GM21528 (cell line): Measurements from ENCODE around the gene SPRR2B.
"Not testable (repeated sequence)": the region's sequence is repeated elsewhere in the genome, so short reads cannot be mapped to it uniquely, and the experiment has no call there.

Experiments
- ATAC-seq: cut with Tn5 transposase; IDR thresholded peaks from one replicate; pipeline ENCODE4 v1.9.1; 2021; ENCODE audit warnings: mild to moderate bottlenecking, moderate library complexity; ENCODE audit not compliant: unreplicated experiment, low FRiP score

SPRR2B gene

DNA sequence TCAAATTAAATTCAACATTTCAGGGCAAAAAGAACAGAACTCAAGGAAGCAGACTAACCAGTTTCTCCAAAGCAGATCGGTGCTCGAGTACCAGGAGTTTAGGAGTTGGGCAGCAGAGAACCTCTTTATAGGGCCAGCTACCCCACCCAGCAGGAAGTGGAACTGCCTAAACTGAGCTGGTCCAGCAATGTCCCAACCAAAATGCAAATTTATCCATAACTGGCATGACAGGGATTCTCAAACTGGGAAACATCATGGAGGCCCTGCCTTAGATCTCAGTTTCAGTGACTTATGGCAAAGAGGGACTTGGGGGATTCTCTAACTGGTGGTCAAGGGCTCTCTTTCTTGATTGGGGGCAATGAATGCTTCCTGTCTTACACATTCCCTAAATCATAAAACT is at the start of gene SPRR2B:
Gene SPRR2B (minus strand): TSS at position 101 of the 400 bp plus-strand sequence. CDS start 772 bp downstream, outside the sequence.
- no peak for ATAC-seq

DNA sequence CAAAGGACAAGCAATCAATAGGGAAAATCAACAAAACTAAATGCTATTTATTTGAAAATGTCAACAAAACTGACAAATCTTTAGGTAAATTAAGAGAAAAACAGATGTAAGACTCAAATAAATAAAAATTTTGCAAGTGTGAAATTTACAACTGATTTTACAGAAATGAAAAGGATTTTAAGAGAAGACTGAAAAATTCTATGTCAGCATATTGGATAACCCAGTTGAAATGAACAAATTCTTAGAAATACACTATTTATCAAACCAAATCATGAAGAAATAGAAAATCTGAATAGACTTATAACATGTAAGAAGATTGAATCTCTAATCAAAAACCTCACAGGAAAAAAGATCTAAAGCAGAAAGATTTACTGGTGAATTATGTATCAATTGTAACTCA is 49.5 kb upstream of the SPRR2B start:
- ATAC-seq, result no peak

DNA sequence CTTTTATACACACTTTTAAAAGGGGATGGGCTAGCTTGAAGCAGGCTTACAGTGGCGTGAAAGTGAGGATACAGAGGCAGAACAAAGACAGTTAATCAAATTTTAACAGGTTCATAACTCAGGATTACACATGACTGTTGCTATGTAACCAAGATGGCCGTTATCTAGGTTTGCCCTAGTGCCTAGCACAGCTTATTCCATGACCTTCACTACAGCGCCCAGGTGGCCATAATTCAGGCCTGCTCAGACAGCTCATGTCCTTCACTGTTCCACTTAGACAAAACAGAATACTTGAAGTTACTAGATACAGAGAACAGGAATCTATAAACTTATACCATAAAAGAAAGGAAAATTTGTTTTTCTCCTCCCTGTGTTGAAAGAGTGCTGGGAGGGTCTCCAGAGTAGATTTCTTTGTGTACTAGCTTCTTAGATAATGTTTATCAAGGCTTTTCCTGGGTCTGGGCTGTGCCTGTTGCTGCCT is 48.1 kb upstream of the SPRR2B start:
- ATAC-seq, result no peak

DNA sequence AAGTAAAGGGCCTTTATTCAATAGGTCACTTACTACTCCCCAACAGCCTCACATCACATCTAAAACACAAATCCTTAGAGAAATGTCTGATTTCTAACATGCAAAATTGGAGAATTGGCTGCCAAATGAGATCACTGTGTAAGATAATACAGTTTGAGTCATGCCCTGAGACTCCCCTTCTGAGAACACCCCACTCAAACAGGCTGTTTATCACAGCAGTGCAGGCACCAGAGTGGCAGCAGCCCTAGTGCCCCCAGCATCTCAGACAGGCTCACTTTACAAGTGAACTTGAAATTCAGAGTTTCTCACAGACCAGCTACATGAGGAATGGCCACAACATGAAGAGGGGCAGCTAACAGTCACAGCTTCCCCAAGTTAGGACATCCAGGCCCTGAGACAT is 43.9 kb upstream of the SPRR2B start:
- not testable (repeated sequence) for ATAC-seq

DNA sequence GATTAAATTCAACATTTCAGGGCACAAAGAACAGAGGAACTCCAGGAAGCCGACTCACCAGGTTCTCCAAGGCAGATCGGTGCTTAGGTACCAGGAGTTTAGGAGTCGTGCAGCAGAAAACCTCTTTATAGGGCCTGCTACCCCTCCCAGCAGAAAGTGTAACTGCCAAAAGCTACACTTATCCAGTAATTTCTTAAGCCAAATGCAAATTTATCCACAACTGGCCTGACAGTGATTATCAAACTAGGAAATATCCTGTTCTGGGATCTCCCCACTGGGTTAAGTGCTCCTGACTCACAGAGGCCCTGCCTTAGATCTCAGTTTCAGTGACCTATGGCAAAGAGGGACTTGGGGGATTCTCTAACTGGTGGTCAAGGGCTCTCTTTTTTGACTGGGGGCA is 42.0 kb upstream of the SPRR2B start, which contains the start of gene SPRR2F:
Gene SPRR2F (minus strand): TSS at position 101 of the 400 bp plus-strand sequence. CDS start 783 bp downstream, outside the sequence.
- no peak for ATAC-seq

DNA sequence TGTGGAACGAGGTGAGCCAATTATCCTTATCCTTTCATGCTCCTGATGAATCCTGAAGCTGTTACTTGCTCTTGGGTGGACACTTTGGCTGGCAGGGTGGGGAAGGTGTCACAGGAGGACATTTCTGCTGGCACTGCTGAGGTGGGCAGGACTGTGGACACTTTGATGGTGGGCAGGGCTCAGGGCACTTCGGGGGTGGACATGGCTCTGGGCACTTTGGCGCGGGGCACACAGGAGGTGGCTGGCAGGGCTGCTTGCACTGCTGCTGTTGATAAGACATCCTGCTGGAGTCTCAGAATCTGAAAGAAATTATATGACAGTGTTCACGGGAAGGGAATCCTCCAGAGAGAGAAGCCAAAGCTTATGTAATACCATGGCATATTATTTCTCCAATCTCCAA is 41.0 kb upstream of the SPRR2B start:
- ATAC-seq, result not testable (repeated sequence)

DNA sequence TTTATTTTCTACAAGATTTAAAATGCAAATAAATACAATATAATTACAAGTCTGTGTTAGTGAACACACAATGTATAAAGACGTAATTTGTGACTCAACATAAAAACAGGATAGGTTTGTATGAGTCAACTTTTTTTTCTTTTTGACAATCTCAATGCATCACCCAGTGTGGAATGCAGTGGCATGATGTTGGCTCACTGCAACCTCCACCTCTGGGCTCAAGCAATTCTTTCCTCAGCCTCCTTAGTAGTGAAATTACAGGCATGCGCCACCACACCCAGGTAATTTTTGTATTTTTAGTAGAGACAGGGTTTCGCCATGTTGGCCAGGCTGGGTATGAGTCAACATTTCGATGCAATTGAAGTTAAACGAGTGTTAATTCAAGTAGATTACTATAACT is 28.8 kb upstream of the SPRR2B start:
- no peak for ATAC-seq

DNA sequence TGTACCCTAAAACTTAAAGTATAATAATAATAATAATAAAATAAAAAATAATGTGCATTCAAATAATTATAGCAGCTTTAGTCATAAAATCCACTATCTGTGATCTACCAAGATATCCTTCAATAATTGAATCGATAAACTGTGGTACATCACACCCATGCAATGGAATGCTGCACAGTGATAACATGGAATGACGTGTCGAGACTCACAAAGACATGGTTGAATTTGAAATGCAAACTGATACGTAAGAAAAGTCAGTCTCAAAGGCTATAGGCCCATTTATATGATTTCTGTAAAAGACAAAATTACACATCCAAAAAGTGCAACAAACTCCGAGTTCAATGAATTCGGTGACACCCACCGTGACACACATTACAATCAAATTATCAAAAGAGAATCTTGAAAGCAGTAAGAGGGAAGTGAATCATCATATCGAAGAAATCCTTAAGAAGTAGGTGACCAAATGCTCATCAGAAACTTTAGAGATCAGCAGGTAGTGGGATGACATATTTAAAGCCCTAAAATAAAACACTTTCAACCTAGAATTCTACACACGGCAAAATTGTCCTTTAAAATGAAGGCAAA is 28.1 kb upstream of the SPRR2B start:
- no peak for ATAC-seq

DNA sequence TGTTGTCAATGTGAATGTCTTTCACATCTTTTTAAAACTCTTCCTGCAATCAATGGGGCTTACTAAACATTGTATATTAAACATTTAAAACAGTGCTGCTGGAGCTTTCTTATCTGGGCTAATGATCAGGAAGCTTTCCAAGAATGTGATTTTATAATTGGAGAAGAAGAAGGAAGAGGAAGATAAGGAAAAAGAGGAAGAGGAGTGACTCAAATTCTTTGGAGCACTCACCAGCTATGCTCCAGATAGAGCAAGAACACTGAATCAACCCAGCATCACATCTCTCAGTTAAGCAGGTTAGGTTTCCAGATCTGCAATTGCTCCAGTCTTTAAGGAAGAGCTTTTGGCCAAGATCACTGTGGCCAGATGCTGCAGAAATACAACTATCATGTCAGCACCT is 24.4 kb upstream of the SPRR2B start:
- no peak for ATAC-seq

DNA sequence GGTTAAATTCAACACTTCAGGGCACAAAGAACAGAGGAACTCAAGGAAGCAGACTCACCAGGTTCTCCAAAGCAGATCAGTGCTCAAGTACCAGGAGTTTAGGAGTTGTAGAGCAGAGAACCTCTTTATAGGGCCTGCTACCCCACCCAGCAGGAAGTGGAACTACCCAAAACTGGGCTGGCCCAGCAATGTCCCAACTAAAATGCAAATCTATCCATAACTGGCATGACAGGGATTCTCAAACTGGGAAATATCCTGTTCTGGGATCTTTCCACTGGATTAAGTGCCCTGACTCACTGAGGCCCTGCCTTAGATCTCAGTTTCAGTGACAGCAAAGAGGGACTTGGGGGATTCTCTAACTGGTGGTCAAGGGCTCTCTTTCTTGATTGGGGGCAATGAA is 23.0 kb upstream of the SPRR2B start, which contains the start of gene SPRR2E:
Gene SPRR2E (minus strand): TSS at position 101 of the 400 bp plus-strand sequence. CDS start 775 bp downstream, outside the sequence.
- no peak for ATAC-seq

DNA sequence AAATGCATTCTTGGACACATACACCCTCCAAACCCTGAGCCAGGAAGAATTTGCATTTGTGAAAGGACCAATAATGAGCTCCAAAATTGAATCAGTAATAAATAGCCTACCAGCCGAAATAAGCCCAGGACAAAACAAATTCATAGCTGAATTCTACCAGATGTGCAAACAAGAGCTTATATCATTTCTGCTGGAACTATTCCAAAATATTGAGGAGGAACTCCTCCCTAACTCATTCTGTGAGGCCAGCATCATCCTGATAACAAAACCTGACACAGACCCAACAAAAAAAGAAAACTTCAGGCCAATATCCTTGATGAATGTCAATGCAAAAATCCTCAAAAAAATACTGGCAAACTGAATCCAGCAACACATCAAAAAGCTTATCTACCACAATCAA is 16.2 kb upstream of the SPRR2B start:
- no peak for ATAC-seq

DNA sequence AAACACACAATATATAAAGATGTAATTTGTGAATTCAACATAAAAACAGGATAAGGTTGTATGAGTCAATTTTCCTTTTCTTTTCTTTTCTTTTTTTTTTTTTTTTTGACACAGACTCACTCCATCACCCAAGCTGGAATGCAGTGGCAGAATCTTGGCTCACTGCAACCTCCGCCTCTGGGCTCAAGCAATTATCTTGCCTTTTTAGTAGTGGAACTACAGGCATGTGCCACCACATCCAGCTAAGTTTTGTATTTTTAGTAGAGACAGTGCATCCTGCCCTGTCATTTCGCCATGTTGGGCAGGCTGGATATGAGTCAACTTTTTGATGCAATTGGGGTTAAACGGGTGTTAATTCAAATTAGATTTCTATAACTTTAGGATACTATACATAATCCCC is 10.3 kb upstream of the SPRR2B start:
- ATAC-seq, result no peak

DNA sequence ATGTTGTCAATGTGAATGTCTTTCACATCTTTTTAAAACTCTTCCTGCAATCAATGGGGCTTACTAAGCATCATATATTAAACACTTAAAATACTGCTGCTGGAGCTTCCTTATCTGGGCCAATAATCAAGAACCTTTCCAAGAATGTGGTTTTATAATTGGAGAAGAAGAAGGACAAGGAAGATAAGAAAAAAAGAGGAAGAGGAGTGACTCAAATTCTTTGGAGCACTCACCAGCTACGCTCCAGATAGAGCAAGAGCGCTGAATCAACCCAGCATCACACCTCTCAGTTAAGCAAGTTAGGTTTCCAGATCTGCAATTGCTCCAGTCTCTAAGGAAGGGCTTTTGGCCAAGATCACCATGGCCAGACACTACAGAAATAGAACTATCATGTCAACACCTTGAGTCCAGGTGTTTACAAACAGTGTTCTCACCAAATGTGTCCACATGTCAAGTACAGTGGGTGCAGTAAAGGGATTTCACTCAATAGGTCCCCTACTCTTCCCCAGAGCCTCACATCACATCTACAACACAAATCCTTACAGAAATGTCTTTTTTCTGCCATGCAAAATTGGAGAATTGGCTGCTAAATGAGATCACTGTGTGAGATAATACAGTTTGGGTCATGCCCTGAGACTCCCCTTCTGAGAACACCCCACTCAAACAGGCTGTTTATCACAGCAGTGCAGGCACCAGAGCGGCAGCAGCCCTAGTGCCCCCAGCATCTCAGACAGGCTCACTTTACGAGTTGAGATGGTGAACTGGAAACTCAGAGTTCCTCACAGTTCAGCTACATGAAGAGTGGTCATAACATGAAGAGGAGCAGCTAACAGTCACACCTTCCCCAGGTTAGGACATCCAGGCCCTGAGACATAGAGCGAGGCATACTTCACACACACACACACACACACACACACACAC is 1.7 kb upstream of the SPRR2B start:
- no peak for ATAC-seq

DNA sequence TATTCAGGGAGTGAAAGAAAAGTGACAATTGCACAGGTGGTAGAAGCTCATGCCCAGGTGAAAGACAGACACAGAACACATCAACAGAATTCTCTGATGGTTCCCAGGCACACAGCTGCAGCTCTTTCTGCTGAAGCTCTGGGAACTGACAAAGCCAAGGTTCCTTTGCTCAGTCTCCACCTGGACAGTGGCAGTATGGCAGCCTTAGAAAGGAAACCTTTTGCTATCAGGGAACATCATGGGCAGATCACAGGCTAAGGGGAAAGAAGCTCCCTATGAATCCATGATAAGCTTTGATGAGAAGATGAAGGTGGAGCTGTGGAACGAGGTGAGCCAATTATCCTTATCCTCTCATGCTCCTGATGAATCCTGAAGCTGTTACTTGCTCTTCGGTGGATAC is 1.2 kb downstream of the SPRR2B start:
- ATAC-seq, result no peak

DNA sequence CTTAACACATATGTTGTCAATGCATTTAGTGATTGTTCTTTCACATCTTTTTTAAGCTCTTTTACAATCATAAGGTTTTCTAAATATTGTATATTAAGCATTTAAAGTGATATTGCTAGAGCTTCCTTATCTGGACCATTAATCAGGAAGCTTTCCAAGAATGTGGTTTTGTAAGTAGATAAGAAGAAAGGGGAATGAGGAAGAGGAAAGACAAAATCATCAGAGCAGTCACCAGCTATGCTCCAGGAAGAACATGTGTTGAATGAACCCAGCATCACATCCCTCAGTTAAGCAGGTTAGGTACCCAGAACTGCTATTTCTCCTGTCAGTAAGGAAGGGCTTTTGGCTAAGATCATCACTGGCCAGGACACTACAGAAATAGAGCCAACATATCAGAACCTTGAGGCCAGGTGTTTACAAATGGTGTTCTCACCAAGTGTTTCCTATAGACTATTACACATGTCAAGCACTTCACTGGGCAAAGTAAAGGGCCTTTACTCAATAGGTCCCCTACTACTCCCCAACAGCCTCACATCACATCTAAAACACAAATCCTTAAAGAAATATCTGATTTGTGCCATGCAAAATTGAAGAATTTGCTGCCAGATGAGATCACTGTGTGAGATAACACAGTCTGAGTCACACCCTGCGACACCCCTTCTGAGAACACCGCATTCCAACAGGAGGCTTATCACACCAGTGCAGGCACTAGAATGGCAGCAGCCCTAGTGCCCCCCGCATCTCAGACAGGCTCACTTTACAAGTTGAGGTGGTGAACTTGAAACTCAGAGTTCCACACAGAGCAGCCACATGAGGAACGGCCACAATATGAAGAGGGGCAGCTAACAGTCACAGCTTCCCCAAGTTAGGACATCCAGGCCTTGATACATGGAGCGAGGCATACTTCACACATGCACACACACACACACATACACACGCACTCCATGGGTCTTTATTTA is 12.3 kb downstream of the SPRR2B start:
- ATAC-seq, result no peak

DNA sequence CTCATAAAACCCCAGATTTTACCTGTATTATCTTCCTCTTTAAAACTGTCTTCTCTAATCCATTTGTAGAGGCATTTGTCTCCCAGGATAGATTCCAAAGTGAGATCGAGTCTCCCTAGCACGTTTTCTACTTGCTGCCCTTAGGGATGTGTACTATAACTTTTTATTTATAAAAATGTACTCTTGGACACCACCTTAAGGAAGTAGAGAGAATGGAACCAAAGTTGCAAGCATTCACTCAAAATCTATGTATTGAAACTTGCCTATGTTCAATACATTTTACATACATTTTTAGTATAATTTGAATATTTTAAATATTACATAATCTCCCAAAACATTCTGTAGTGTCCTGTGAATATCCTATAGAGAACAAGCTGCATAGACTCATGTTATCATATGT is 13.3 kb downstream of the SPRR2B start:
- no peak for ATAC-seq

DNA sequence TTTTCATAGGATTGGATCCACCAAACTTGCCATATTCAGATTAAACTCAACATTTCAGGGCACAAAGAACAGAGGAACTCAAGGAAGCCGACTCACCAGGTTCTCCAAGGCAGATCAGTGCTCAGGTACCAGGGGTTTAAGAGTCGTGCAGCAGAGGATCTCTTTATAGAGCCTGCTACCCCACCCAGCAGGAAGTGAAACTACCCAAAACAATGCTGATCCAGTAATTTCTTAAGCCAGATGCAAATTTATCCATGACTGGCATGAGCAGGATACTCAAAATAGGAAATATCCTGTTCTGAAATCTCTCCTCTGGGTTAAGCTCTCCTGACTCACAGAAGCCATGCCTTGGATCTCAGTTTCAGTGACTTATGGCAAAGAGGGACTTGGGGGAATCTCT is 14.0 kb downstream of the SPRR2B start, which contains the start of gene SPRR2A:
Gene SPRR2A (minus strand): TSS at position 138 of the 400 bp plus-strand sequence. CDS start 777 bp downstream, outside the sequence.
- ATAC-seq, result no peak

DNA sequence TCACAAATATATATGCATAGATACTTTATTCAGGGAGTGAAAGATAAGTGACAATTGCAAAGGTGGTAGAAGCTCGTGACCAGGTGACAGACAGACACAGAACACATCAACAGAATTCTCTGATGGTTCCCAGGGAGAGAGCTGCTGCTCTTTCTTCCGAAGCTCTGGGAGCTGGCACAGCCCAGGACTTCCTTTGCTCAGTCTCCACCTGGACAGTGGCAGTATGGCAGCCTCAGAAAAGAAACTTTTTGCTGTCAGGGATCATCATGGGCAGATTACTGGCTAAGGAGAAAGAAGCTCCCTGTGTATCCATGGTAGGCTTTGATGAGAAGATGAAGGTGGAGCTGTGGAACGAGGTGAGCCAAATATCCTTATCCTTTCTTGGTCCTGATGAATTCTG is 15.3 kb downstream of the SPRR2B start:
- not testable (repeated sequence) for ATAC-seq

DNA sequence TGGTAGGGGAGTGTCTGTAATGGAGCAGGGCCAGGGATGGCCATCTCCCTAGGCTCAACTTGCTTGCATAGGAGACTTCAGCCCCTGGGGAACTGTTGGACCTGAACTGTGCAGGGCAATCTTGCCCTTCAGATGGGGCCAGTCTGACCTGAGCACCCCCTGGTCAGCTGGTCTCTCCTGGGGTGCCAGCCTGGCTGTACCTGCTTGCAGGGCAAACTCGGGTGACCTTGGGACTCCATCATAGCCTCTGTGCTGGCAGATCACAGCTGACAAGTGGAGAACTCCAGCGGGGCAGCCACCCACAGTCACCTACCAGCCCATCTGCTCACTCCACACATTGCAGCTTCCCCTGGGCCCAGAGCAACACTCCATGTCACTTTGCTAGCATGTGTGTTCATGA is 22.2 kb downstream of the SPRR2B start:
- ATAC-seq, result no peak

DNA sequence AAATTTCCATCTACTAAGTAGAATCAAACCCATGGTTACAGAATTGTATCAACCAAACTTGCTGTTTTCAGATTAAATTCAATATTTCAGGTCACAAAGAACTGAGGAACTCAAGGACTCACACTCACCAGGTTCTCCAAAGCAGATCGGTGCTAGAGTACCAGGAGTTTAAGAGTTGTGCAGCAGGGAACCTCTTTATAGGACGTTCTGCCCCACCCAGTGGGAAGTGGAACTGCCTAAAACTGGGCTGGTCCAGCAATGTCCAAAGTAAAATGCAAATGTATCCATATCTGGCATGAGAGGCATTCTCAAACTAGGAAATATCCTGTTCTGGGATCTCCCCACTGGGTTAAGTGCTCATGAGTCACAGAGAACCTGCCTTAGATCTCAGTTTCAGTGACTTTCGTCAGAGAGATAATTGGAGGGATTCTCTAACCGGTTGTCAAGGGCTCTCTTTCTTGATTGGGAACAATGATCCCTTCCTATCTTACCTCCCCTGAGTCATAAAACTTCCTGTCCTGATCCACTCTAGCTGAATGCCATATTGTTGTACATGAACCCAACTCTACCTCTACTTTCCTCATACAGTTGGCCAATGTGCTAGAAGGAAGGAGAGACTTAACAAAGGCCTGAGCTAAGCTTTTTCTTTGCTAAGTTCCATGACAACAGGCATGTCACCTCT is 30.3 kb downstream of the SPRR2B start, which contains the start of gene SPRR2D:
Gene SPRR2D (minus strand): TSS at position 171 of the 682 bp plus-strand sequence. CDS start 774 bp downstream, outside the sequence.
- no peak for ATAC-seq
